Tibial nerve (tissue), 4 donors: Measurements from ENCODE around the gene MPG.

ENCODE experiments used
- EP300 ChIP-seq, 2 donors: sonication (generic); formaldehyde crosslinking; IDR thresholded peaks; one replicate each; pipeline ENCODE4 v1.6.1; 2017; ENCODE audit warnings: antibody characterized with exemption in 2 of 2, mild to moderate bottlenecking in 1 of 2
- POLR2A ChIP-seq, 2 donors: fragments of 450-650 bp; IDR thresholded peaks; one replicate each; pipeline ENCODE4 v1.6.1; 2017; ENCODE audit warnings: antibody characterized with exemption in 2 of 2, mild to moderate bottlenecking in 2 of 2, moderate library complexity in 2 of 2
- TF ChIP-seq, protein P1 (sequence below), 5 experiments: fragments of 200-600 bp in 3 of 5; fragments of 450-650 bp in 2 of 5; sonication (generic) in 3 of 5; IDR thresholded peaks; one replicate each; pipeline ENCODE4 v1.5.1; 2016 to 2019; ENCODE audit warnings: antibody characterized with exemption in 5 of 5, mild to moderate bottlenecking in 3 of 5, moderate library complexity in 2 of 5

DNA sequence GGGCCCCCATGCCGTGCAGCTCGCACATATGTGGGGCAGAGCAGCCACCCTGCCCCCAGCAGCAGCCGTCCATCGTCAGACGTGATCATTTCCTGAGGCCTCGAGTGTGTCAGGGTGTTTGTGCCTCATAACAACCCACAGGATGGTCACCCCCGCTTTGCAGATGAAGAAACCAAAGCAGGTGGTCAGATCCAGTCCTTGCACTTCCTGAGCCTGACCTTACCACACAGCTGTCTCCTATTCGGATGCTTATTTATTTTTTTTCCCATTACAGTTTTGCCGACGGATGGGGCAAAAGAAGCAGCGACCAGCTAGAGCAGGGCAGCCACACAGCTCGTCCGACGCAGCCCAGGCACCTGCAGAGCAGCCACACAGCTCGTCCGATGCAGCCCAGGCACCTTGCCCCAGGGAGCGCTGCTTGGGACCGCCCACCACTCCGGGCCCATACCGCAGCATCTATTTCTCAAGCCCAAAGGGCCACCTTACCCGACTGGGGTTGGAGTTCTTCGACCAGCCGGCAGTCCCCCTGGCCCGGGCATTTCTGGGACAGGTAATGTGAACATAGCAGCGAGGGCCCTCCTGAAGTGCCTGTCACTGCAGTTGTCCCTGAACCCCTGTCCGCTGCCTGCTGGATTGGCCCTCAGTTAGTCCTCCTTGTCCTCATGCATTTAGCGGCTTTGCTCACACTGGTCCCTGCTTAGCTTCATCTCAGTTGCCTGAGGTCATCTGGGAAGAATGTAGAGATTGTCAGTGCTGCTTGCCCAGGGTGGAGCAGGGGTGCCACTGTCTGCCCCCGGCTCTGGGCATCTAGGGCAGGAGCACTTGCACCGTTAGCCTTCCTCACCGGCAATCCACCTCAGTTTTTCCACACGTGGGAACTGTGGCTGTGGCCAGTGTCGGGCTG, 1.4 kb downstream of the MPG start:
- TF ChIP-seq, protein P1, sequence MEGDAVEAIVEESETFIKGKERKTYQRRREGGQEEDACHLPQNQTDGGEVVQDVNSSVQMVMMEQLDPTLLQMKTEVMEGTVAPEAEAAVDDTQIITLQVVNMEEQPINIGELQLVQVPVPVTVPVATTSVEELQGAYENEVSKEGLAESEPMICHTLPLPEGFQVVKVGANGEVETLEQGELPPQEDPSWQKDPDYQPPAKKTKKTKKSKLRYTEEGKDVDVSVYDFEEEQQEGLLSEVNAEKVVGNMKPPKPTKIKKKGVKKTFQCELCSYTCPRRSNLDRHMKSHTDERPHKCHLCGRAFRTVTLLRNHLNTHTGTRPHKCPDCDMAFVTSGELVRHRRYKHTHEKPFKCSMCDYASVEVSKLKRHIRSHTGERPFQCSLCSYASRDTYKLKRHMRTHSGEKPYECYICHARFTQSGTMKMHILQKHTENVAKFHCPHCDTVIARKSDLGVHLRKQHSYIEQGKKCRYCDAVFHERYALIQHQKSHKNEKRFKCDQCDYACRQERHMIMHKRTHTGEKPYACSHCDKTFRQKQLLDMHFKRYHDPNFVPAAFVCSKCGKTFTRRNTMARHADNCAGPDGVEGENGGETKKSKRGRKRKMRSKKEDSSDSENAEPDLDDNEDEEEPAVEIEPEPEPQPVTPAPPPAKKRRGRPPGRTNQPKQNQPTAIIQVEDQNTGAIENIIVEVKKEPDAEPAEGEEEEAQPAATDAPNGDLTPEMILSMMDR (IDR thresholded peaks at IDR 0.05) = no peak
- TF ChIP-seq POLR2A (IDR thresholded peaks at IDR 0.05) (no peak), EP300 (IDR thresholded peaks at IDR 0.05) (no peak)
